Measurements from ENCODE around the gene CASZ1.

DNA sequence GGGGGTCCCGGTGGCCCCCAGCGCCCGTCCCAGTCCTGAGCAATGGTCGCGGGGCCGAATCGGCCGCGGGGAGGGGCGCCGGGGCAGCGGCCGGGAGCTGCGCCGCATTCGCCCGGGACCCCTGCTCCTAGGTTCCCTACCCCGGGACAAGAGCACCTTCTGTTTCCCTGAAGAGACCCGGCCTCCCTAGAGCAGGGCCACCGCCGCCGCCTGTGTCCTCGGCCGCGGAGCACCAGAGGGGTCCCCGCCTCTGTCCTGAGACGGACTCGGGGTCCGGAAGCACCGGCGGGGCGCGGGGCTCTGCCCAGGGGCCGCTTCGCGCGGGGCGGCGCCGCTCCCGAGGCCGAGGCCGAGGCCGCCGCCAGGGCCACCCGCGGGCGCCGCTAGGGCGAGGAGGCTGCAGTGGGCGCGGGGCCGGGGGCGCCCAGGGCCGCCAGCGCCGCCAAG is 157.9 kb downstream of the CASZ1 start:
- TF ChIP-seq CTCF (IDR thresholded peaks at IDR 0.05; ENCODE audit: borderline replicate concordance, extremely low read depth, low read length, poor library complexity, severe bottlenecking) (no peak), EZH2 (IDR thresholded peaks at IDR 0.05; ENCODE audit: borderline replicate concordance, low read depth, low read length, severe bottlenecking) (no peak)

Data from DND-41 (cell line).